Stimulated activated CD8-positive, alpha-beta memory T cell treated with anti-CD3 and anti-CD28 coated beads, Interleukin-12 subunit alpha, Interleukin-12 subunit beta, amount 100 ng/mL, for 4 hours (primary cell): ENCODE data around the gene RPL32.
"Not testable (repeated sequence)": the region's sequence is repeated elsewhere in the genome, so short reads cannot be mapped to it uniquely, and the experiment has no call there.

Source experiments
- DNase-seq: peaks from one replicate; pipeline ENCODE4 v3.0.0-alpha.2; 2020; ENCODE audit warnings: low read depth

RPL32 gene

GRCh38 chr3:12868039-12869034, 27.0 kb upstream of the RPL32 start:
- peak; percentile 41 for DNase-seq

- DNase-seq, result no peak
These were observed 25.5 kb upstream of the RPL32 start for GRCh38 chr3:12866836-12867235.

GRCh38 chr3:12865271-12865670, 23.9 kb upstream of the RPL32 start:
- no peak for DNase-seq

- no peak for DNase-seq
These were observed 21.0 kb upstream of the RPL32 start for GRCh38 chr3:12862387-12862786.

DNA sequence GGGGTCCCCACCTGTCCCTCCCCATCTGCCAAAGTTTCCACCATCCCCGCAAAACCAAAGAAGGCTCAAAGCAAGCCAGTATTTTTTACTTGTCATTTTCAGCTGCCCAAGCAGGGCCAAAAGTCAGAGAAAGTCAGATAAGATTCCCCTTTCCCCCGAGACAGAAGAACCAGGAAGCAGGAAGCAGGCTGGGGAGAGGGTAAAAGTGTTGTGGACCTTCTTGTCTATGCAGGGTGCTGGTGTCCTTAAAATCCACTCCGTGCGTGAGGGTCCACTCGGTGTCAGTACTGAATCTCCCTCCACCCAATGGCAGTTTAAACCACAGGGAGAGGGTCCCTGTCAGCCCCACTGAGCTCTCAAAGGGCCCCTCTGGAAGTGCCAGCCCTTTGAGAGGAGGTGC, 20.2 kb upstream of the RPL32 start:
- no peak for DNase-seq

- DNase-seq, result no peak
These were observed 18.5 kb upstream of the RPL32 start for GRCh38 chr3:12859840-12860239.

- no peak for DNase-seq
These were observed 15.3 kb upstream of the RPL32 start for GRCh38 chr3:12856626-12857025.

DNA sequence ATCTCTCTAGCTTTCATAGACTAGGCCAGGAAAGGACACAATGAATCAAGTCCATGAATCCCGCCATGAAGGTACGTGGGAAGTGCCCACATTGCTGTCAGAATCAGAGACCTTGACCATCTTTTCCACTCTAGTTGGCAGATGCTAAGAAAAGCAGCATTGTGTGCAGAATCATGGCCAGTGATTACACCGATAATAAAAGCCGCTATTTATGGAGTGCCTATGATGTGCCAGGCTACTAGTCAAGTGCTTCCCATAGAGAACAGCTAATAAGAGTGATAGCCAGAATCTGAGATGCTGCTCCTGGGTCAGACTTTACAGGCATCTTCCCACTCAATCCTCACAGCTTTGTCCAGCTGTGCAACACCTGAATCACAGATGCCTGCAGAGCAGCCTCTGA, 13.2 kb upstream of the RPL32 start:
- no peak for DNase-seq

DNA sequence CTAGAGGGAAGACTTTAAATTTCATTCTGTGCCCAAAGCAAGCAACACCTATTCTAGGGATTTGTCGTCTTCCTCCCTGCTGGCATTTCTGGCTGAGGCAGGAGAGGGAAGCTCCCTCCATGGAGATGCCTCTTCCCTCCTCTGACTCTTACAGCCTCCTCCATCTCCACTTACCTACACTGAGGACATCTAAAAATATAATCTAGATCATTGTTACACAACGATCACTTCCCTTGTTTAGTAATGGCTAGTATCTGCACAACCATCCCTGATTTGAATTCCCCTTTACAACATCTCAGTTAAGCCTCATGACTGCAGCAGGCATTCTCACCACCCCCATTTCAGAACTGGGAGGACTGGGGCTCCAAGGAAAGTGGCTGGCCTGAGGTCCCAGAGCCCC, 12.5 kb upstream of the RPL32 start:
- not testable (repeated sequence) for DNase-seq

DNA sequence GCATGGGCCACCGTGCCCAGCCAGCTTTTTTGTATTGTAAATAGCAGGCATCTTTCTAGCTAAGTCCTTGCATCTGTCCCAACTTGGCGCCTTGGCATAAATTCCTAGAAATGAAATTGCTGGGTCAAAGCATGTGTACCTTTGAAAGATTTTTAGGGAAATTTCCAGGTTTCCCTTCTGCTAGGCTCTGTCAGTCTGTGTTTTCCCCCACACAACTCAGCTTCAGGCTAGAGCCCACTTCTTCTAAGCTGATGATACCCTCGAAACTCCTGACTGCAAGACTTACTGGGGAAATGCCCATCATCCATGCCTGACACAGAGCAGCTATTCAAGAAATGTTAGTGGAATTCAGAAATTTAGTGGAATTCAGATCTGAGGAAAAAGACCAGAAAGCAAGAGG, 10.8 kb upstream of the RPL32 start:
- no peak for DNase-seq

GRCh38 chr3:12845811-12846210, 4.4 kb upstream of the RPL32 start:
- DNase-seq, result no peak

DNA sequence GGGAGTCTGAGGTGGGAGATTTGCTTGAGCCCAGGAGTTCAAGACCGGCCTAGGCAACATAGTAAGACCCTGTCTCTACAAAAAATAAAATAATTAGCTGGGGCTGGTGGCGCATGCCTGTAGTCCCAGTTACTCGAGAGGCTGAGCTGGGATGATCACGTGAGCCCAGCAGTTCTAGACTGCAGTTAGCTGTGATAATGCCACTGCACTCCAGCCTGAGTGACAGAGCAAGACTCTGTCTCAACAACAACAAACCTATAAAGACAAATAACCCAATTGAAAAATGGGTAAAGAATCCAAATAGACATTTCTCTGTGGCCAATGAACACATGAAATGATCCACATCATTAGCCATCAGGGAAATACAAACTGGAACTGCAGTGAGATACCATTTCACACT, 1.1 kb upstream of the RPL32 start:
- no peak for DNase-seq

GRCh38 chr3:12841970-12842328, 584 bp upstream of the RPL32 start:
- DNase-seq, result no peak

DNA sequence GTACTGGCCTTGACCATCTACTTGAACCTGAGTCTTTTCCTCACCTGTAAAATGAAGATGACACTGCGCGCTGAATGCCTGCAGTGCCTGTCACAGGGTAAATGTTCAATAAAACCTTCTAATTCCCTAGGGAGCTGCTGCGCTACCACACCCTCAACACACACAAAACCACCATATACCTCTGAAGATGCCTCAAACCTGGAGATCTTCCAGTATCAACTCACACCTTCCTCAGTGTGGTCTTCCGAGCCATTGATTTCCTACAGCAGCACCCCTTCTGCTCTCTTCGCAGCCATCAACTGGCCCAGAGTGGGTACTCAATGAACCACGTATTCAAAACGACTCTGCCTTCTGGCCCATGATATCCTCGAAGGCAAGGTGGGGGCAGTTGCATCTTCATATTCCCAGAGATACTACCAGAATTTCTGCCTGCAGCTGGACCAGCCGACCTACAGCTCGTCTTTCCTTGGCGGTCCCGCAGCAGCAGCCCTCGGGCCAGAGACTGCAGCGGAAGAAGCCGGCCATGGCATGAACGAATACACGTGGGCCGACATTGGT, 695 bp downstream of the RPL32 start:
- DNase-seq, result no peak

GRCh38 chr3:12840148-12840547, 1.2 kb downstream of the RPL32 start:
- DNase-seq, result not testable (repeated sequence)

- DNase-seq, result no peak
These were observed 2.0 kb downstream of the RPL32 start for GRCh38 chr3:12839156-12839946.

GRCh38 chr3:12838179-12838965, 3.0 kb downstream of the RPL32 start:
- no peak for DNase-seq

GRCh38 chr3:12837295-12837986, 3.9 kb downstream of the RPL32 start:
- no peak for DNase-seq

- DNase-seq, result no peak
These were observed 6.2 kb downstream of the RPL32 start for GRCh38 chr3:12835052-12835665.

DNA sequence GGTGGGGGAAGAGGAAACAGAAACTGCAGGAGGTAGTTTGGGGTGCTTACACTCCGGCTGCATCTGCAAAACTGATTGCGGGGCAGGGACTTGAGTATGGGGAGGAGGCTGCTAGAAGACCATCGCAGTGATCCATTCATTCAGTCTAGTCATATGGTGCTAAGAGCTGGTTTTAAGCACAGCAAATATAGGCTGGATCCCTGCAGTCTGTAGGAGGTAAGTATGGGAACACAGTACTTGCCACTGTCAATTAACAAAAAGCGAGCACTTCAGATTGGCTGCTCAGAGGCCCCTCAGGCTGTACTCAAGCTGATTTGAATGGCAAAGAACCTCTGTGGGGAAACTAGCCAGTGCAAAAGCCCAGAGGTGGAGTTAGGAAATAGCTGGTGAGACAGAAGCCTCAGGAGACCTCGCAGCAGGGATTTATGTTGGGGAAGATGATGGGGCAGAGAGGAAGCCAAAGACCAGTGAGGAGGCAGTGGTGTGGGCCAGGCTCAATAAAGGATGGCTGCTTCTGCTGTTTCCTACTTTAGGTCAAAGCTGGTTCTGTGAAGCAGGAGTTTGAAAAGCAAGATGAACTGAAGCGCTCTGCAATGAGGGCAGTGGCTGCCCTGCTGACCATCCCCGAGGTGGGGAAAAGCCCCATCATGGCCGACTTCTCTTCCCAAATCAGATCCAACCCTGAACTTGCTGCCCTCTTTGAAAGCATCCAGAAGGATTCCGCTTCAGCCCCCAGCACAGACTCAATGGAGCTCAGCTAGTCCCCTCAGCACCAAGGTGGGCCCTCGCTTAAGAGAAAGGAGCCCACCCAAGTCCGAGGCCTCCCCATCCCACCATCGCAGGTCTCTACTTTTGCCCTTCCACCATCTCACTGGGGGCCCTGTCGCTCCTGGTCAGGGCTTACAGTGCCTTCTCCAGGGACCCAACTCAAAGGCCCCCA, 7.9 kb downstream of the RPL32 start:
- no peak for DNase-seq
